ENCODE results near the gene CALM3. TPM values are rescaled to one million over a fixed set of nuclear protein-coding genes. Genes with fewer than 3 reads are reported as not detected.

The CALM3 gene
- total RNA-seq, 1 donor, result 213 TPM

DNA sequence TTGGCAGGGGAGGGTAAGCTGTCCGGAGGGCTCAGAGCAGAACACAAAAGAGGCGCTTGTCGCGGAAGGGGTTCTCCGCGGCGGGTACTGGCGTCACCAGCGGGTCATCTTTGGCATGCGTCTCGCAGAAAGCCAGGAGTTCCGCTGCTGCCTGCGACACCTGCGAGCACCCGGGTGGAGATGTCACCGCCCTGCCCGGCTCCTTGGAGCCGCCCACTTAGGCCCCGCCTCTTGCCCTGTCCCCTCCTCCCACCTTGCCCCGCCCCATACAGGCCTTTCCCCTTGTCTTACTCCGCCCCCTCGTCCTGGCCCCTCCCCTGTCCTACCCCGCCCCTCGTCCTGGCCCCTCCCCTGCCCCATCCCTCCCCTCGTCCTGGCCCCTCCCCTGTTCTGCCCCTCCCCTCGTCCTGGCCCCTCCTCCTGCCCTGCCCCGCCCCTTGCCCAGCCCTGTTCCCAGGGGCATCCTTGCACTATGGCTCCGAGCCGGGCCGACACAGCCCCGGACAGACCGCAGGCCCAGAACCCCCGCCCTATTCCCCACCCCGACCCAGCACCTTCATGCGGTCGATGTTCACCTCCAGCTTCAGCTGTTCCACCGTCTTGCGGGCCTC lies 33.0 kb downstream of the CALM3 start:
- TF ChIP-seq, protein P1, sequence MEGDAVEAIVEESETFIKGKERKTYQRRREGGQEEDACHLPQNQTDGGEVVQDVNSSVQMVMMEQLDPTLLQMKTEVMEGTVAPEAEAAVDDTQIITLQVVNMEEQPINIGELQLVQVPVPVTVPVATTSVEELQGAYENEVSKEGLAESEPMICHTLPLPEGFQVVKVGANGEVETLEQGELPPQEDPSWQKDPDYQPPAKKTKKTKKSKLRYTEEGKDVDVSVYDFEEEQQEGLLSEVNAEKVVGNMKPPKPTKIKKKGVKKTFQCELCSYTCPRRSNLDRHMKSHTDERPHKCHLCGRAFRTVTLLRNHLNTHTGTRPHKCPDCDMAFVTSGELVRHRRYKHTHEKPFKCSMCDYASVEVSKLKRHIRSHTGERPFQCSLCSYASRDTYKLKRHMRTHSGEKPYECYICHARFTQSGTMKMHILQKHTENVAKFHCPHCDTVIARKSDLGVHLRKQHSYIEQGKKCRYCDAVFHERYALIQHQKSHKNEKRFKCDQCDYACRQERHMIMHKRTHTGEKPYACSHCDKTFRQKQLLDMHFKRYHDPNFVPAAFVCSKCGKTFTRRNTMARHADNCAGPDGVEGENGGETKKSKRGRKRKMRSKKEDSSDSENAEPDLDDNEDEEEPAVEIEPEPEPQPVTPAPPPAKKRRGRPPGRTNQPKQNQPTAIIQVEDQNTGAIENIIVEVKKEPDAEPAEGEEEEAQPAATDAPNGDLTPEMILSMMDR (IDR thresholded peaks at IDR 0.05; ENCODE audit: insufficient read depth, low read depth, low read length), result no peak

DNA sequence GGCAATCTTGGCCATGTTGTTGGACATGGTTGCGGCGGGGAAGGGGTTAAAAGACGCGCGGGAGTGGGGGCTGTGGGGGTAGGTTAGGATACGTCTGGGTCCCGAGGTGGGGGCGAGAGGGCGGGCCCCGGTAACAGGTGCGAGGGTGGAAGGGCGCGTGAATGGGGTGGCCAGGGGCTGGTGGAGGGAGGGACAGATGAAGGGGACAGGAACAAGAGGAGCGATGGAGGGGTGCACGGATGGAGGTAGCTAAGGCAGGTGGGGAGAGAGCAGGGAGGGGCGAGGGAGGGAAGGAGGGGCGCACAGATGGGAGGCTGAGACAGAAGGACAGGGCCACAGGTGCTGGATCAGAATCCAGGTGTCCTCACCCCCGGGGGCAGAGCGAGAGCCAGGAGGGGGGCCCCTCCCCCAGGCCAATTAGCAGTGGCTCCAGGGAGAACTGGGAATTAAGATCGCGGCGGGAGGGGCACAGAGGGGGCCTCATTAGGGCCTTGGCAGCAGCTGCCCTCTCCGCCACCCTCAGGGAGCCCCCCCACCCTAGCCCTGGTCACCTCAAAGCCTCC lies 33.6 kb downstream of the CALM3 start:
- TF ChIP-seq, protein P1 (IDR thresholded peaks at IDR 0.05; ENCODE audit: insufficient read depth, low read depth, low read length), result no peak
- peak overlapping the region; percentile 48 for H3K4me3 ChIP-seq (ENCODE audit: low read depth, low read length)
- DNase-seq (ENCODE audit: low read depth), result no peak

More for the DNA sequence above, 33.0 kb downstream of the CALM3 start:
- H3K4me3 ChIP-seq (ENCODE audit: low read depth, low read length), result peak overlapping the region; percentile 48
- peak; percentile 90 for DNase-seq (ENCODE audit: low read depth)

DNA sequence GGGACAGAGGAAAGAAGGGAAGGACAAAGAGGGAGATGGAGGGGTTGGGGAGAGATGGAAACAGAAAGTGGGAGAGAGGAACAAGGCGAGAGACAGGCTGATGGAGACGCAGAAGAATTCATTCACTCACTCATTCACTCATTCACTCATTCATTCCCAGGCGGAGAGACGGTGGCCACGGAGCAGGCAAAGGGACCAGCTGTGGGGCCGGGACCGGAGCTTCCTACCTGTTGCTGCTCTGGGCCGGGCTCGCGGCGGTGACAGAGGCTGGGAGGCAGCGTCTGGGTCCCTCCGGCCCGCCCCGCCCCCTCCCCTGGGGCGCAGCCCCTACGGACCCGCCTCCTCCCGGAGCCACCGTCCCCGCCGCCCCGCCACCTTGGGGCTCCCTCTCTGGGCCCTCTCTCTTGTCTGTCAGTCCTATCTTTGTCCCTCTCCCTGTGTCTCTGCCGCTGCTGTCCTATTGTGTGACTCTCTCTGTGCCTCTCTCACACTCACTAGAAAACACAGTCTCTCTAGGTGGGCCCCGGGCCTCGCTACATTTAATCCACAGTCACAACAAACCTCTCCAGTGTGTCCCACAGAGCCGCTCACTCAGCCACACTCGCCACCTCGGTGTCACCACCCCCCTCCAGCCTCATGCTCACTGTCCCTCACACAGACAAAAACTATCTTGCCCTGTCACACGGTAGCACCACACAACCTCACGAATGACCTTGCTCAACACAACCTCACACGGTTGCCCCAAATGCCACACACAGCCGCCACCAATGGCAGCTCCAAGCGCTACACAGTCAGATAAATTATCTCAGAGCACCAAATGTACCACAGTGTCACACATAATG lies 35.0 kb downstream of the CALM3 start, which contains the start of gene GNG8:
Gene GNG8, minus strand, starts transcription at position 283 of the 842 bp plus-strand sequence. CDS start 1,520 bp downstream, outside the sequence.
- no peak within 1 kb of the TSS for H3K4me3 ChIP-seq (ENCODE audit: low read depth, low read length)
- TF ChIP-seq, protein P1 (IDR thresholded peaks at IDR 0.05; ENCODE audit: insufficient read depth, low read depth, low read length), result no peak
- DNase-seq (ENCODE audit: low read depth), result no peak

DNA sequence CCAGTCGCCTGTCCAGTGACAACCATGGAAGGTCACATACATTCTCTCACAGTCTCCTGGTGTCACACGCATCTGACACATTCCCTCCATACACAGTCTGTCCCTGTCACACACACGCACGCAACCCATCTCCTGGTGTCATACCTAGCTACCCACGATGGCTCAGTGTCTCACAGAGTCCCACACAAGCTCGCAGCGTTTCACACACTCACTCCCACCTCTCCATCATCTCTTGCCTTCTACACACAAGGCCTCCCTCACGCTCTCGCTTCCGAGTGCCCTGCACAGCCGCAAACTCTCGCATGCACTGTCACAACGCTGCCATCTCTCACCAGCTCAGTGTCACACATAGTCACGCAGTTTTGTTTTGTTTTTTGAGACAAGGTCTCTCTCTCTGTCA lies 36.1 kb downstream of the CALM3 start:
- no peak for DNase-seq (ENCODE audit: low read depth)

DNA sequence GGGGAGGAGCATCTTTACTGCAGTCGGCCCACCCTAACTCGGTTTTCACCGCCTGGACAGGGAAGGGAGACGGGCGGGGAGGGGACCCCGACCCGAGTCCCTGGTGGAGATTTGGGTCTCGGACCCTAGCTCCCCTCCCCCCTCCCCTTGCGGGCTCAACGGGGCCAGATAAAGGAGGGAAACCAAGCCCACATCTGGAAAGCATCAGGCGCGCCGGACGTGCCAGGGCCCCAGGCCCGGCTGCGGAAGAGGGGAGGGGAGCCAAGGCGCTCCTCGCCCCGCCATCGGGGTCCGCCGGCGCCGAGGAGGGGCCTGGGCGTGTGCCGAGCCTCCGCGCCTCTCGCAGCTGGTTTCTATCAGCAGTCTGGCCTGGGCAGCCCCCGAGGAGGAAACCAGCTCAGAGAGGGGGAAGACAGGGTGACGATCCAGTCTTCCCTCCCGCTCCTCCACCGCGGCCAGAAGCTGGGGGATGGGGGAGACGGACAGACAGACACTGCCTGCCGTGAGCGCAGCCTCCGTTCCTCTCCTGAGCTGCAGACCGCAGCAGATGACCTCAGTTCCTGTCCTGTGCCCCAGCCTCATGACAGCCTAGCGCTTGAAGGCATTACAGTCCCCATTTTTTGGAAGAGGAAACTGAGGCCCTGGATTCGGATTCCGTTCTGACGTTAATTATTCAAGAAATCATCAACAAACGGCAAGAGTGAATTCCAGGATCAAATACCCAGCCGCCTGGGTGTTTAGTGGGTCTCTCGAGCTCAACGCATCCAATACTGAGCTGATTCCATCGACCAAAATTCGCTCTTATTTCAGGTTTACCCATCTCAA lies 38.4 kb downstream of the CALM3 start:
- peak overlapping the region; percentile 63 for H3K4me3 ChIP-seq (ENCODE audit: low read depth, low read length)
- DNase-seq (ENCODE audit: low read depth), result peak; percentile 77
- TF ChIP-seq, protein P1 (IDR thresholded peaks at IDR 0.05; ENCODE audit: insufficient read depth, low read depth, low read length), result no peak

More for the DNA sequence above, 36.1 kb downstream of the CALM3 start:
- TF ChIP-seq, protein P1 (IDR thresholded peaks at IDR 0.05; ENCODE audit: insufficient read depth, low read depth, low read length), result no peak
- H3K4me3 ChIP-seq (ENCODE audit: low read depth, low read length), result no peak overlapping the region

DNA sequence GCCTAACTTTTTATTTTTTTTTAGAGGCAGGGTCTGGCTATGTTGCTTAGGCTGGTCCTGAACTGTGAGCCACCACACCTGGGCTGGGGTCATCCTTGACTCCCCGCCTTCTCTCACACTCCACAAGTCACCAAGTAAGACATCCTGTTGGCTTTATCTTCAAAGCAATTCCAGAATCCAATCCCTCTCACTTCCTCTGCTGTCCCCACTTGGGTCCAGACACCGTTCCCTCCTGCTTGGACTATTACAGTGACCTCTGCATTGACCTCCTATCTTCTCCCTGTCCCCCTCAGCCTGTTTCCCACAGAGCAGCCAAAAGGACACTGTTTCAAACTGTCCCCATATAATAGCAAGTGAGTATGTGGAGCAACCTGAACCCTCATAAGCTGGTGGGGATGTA lies 39.5 kb downstream of the CALM3 start:
- no peak for DNase-seq (ENCODE audit: low read depth)
- TF ChIP-seq, protein P1 (IDR thresholded peaks at IDR 0.05; ENCODE audit: insufficient read depth, low read depth, low read length), result no peak

More for the DNA sequence above, 39.5 kb downstream of the CALM3 start:
- no peak overlapping the region for H3K4me3 ChIP-seq (ENCODE audit: low read depth, low read length)

Measured in fibroblast of villous mesenchyme (primary cell).